ENCODE results near the gene CCDC197. TPM values are rescaled to one million over a fixed set of nuclear protein-coding genes. Genes with fewer than 3 reads are reported as not detected.

CCDC197 gene
- not detected in 3 replicates for total RNA-seq
- long read RNA-seq, result 0 reads

DNA sequence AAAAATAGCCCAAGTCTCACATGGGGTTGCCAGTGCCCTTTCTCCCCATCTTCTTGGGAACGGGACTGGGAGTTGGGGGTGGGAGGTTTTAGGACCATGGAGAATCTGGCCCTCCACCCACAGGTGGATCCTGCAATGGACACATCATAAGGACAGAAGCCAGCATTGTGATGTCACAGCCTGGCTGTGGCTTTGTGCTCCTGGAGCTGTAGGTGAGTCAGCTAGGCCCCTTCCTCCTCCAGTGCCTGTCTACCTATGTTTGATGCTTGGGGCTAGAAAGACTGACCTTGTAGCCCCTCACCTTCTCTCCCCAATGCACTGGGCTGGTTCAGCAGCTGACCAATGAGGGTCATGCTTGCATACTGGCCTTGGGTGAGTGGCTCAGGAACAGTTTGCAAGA, at the start of gene CCDC197:
CCDC197 (plus strand) TSS at position 220 of the 400 bp plus-strand sequence. CDS start 831 bp downstream, outside the sequence.
- no peak within 1 kb of the TSS for H3K27ac Mint-ChIP-seq (ENCODE audit: unreplicated experiment)
- no peak for DNase-seq (ENCODE audit: low spot score)
- H3K36me3 Mint-ChIP-seq (ENCODE audit: low read depth), result no peaks in the 10 kb centered on the region
- H3K4me3 Mint-ChIP-seq (ENCODE audit: unreplicated experiment), result no peak within 1 kb of the TSS
- H3K9me3 Mint-ChIP-seq (ENCODE audit: low read depth), result no peaks in the 10 kb centered on the region
- peaks cover 18% of the 10 kb centered on the region for H3K27me3 Mint-ChIP-seq (ENCODE audit: low read depth)
- H3K4me1 Mint-ChIP-seq (ENCODE audit: low read depth), result peaks cover 18% of the 10 kb centered on the region
- TF ChIP-seq, protein P1, sequence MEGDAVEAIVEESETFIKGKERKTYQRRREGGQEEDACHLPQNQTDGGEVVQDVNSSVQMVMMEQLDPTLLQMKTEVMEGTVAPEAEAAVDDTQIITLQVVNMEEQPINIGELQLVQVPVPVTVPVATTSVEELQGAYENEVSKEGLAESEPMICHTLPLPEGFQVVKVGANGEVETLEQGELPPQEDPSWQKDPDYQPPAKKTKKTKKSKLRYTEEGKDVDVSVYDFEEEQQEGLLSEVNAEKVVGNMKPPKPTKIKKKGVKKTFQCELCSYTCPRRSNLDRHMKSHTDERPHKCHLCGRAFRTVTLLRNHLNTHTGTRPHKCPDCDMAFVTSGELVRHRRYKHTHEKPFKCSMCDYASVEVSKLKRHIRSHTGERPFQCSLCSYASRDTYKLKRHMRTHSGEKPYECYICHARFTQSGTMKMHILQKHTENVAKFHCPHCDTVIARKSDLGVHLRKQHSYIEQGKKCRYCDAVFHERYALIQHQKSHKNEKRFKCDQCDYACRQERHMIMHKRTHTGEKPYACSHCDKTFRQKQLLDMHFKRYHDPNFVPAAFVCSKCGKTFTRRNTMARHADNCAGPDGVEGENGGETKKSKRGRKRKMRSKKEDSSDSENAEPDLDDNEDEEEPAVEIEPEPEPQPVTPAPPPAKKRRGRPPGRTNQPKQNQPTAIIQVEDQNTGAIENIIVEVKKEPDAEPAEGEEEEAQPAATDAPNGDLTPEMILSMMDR (IDR thresholded peaks at IDR 0.05), result no peak

DNA sequence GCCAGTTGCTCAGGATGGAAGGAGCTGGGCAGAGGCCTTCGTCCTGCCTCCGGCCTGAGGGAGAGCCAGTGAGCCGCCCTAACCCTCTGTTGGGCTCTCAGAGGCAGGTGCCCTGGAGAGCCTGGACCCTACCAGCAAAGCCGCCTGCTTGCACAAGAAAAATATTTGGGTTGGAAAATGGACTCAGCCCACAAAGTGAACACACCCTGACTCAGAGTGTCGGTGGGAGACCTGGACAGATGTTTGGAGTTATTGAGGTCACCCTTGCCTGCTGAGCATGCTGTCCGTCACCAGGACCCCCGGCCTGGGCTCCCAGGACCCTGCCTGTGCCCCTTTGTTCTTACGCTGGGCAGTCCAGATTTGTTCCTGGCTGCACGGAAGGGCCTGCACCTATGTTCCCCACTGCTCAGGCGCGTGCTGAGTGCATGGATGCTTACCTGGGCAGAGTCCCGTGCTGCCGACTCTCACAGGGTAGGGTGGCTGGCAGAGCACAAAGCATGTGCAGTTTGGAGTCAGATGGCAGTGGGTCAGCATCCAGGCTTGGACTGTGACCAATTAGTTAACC, 47.5 kb upstream of the CCDC197 start:
- Mint-ChIP-seq H3K36me3 (ENCODE audit: low read depth) (no peaks in the 10 kb centered on the region), H3K9me3 (ENCODE audit: low read depth) (no peaks in the 10 kb centered on the region), H3K4me3 (ENCODE audit: unreplicated experiment) (no peak overlapping the region), H3K27me3 (ENCODE audit: low read depth) (peaks cover 14% of the 10 kb centered on the region), H3K4me1 (ENCODE audit: low read depth) (peaks cover 41% of the 10 kb centered on the region), H3K27ac (ENCODE audit: unreplicated experiment) (no peak overlapping the region)
- DNase-seq (ENCODE audit: low spot score), result no peak
- TF ChIP-seq, protein P1 (IDR thresholded peaks at IDR 0.05), result no peak

DNA sequence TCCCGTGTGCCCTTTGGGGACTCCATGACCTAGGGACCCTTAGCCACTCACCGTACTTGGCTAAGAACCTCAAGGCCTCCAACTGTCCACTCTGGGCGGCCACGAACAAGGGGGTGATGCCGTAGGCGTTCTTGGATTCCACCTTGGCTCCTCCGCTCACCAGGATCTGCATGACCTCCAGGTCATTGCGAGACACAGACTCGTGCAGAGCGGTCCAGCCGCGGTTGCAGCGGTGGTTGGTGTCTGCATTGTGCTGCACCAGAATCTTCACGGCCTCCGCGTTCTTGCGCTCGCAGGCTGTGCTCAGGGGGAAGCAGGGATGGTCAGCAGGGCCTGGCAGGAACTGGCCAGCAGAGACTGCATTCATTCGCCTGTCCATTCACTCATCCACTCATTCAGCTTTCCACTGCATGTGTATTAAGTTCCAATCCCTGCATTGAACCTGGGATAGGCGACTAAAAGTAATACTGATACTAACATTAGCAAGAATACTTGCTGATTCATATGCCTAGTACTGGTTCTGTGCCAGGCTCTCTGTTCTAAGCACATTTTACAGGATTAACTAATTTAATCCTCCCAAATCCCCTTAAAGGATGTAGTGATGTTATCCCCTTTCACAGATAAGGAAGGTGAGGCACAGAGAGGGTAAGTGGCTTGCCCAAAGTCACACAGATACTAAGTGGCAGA, 46.0 kb upstream of the CCDC197 start:
- H3K9me3 Mint-ChIP-seq (ENCODE audit: low read depth), result no peaks in the 10 kb centered on the region
- H3K27me3 Mint-ChIP-seq (ENCODE audit: low read depth), result peaks cover 19% of the 10 kb centered on the region
- no peak overlapping the region for H3K27ac Mint-ChIP-seq (ENCODE audit: unreplicated experiment)
- peaks cover 33% of the 10 kb centered on the region for H3K4me1 Mint-ChIP-seq (ENCODE audit: low read depth)
- DNase-seq (ENCODE audit: low spot score), result no peak
- H3K4me3 Mint-ChIP-seq (ENCODE audit: unreplicated experiment), result no peak overlapping the region
- TF ChIP-seq, protein P1 (IDR thresholded peaks at IDR 0.05), result no peak
- H3K36me3 Mint-ChIP-seq (ENCODE audit: low read depth), result peaks cover 3% of the 10 kb centered on the region

- TF ChIP-seq, protein P1 (IDR thresholded peaks at IDR 0.05), result no peak
- H3K27me3 Mint-ChIP-seq (ENCODE audit: low read depth), result peaks cover 21% of the 10 kb centered on the region
- no peaks in the 10 kb centered on the region for H3K9me3 Mint-ChIP-seq (ENCODE audit: low read depth)
- DNase-seq (ENCODE audit: low spot score), result no peak
- peaks cover 3% of the 10 kb centered on the region for H3K36me3 Mint-ChIP-seq (ENCODE audit: low read depth)
- no peak overlapping the region for H3K4me3 Mint-ChIP-seq (ENCODE audit: unreplicated experiment)
- no peak overlapping the region for H3K27ac Mint-ChIP-seq (ENCODE audit: unreplicated experiment)
- peaks cover 29% of the 10 kb centered on the region for H3K4me1 Mint-ChIP-seq (ENCODE audit: low read depth)
These were observed 45.2 kb upstream of the CCDC197 start for GRCh38 chr14:93951635-93952540.

DNA sequence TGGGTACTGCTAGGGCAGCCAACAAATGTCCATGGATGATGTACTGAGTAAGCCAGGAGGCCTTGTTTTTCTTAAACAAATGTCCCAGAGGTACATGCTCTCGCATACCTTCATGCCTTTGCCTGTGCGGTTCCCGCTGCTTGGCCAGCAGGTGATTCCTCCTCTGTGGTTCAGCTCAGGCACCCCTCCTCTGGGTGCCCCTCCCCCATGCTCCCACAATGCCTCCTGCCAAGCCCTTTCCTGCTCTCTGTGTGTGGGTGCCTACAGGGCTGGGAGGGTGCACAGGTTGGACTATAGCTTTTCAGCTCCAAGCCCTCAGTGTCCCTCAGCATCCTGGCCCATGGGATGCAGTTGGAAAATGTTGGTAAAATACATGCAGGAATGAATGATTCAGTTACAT, 44.3 kb upstream of the CCDC197 start:
- TF ChIP-seq, protein P1 (IDR thresholded peaks at IDR 0.05), result no peak
- Mint-ChIP-seq H3K4me3 (ENCODE audit: unreplicated experiment) (no peak overlapping the region), H3K27ac (ENCODE audit: unreplicated experiment) (no peak overlapping the region), H3K4me1 (ENCODE audit: low read depth) (peaks cover 32% of the 10 kb centered on the region), H3K9me3 (ENCODE audit: low read depth) (no peaks in the 10 kb centered on the region), H3K27me3 (ENCODE audit: low read depth) (peaks cover 21% of the 10 kb centered on the region), H3K36me3 (ENCODE audit: low read depth) (peaks cover 3% of the 10 kb centered on the region)
- no peak for DNase-seq (ENCODE audit: low spot score)
